GM23248 (cell line): ENCODE results near the gene ATP5IF1. TPM values are rescaled to one million over a fixed set of nuclear protein-coding genes. Genes with fewer than 3 reads are reported as not detected.

Experiments used
- DNase-seq: peaks from one replicate; pipeline ENCODE4 v3.0.0-alpha.2; 2015
- H2AFZ ChIP-seq: fragments of 200-600 bp; sonication (generic); 2 replicates; pipeline ENCODE4 v1.6.1; 2016; ENCODE audit warnings: antibody characterized with exemption
- H3F3A ChIP-seq: fragments of 200-600 bp; sonication (generic); 2 replicates; pipeline ENCODE4 v1.6.1; 2016; ENCODE audit warnings: mild to moderate bottlenecking, antibody characterized with exemption, mixed run types; ENCODE audit not compliant: insufficient read depth
- H3K27ac ChIP-seq: fragments of 200-600 bp; sonication (generic); 2 replicates; pipeline ENCODE4 v1.5.1; 2016; ENCODE audit warnings: mild to moderate bottlenecking
- H3K27me3 ChIP-seq: fragments of 200-600 bp; sonication (generic); replicated peaks from 2 replicates; pipeline ENCODE4 v1.6.1; 2016; ENCODE audit warnings: mild to moderate bottlenecking; ENCODE audit not compliant: insufficient read depth
- H3K36me3 ChIP-seq: fragments of 200-600 bp; sonication (generic); 2 replicates; pipeline ENCODE4 v1.6.1; 2016; ENCODE audit warnings: low read depth, mild to moderate bottlenecking
- H3K4me1 ChIP-seq: fragments of 200-600 bp; sonication (generic); 2 replicates; pipeline ENCODE4 v1.6.1; 2016; ENCODE audit warnings: mild to moderate bottlenecking; ENCODE audit not compliant: insufficient read depth
- H3K4me2 ChIP-seq: fragments of 200-600 bp; sonication (generic); one replicate; pipeline ENCODE4 v1.6.1; 2016; ENCODE audit warnings: mild to moderate bottlenecking; ENCODE audit not compliant: unreplicated experiment
- H3K4me3 ChIP-seq: fragments of 200-600 bp; sonication (generic); 2 replicates; pipeline ENCODE4 v1.5.1; 2016; ENCODE audit warnings: mild to moderate bottlenecking
- H3K79me2 ChIP-seq: fragments of 200-600 bp; sonication (generic); 2 replicates; pipeline ENCODE4 v1.6.1; 2016; ENCODE audit warnings: mild to moderate bottlenecking; ENCODE audit not compliant: insufficient read depth
- H3K9ac ChIP-seq: fragments of 200-600 bp; sonication (generic); 2 replicates; pipeline ENCODE4 v1.6.1; 2016; ENCODE audit warnings: mild to moderate bottlenecking
- H3K9me2 ChIP-seq: fragments of 200-600 bp; sonication (generic); 2 replicates; pipeline ENCODE4 v1.6.1; 2016; ENCODE audit warnings: mixed run types, mild to moderate bottlenecking, moderate library complexity; ENCODE audit not compliant: insufficient read depth
- H3K9me3 ChIP-seq: fragments of 200-600 bp; sonication (generic); one replicate; pipeline ENCODE4 v1.6.1; 2017; ENCODE audit warnings: low read depth
- H4K20me1 ChIP-seq: fragments of 200-600 bp; sonication (generic); 2 replicates; pipeline ENCODE4 v1.6.0; 2016; ENCODE audit not compliant: insufficient read depth
- EZH2 ChIP-seq: fragments of 200-600 bp; sonication (generic); IDR thresholded peaks from 2 replicates; pipeline ENCODE4 v1.6.1; 2018; ENCODE audit warnings: antibody characterized with exemption, mild to moderate bottlenecking; ENCODE audit not compliant: insufficient read depth, poor library complexity, severe bottlenecking
- EZH2phosphoT487 ChIP-seq: fragments of 200-600 bp; sonication (generic); IDR thresholded peaks from 2 replicates; pipeline ENCODE4 v1.6.1; 2018; ENCODE audit warnings: antibody characterized with exemption, moderate library complexity, mild to moderate bottlenecking, low read depth; ENCODE audit not compliant: insufficient read depth
- WGBS, 2 experiments: methylation state at CpG; one replicate each; pipeline ENCODE4 v1.1.6; 2015 to 2017; ENCODE audit warnings: low lambda C conversion rate in 2 of 2, low coverage in 1 of 2; ENCODE audit errors: missing lambda C conversion rate in 2 of 2; 5-methylcytosine and 5-hydroxymethylcytosine counted together
- in situ Hi-C: fragments of 300-500 bp; cut with MboI; formaldehyde crosslinking; loops from 2 replicates; pipeline ENCODE4 v1.15.0; 2020
- polyA plus RNA-seq: library from polyadenylated mRNA; unstranded; fragments of >200 nt; fragmentation: Nextera tagmentation; extraction: Ambion mirVana; gene quantifications from 2 replicates; pipeline ENCODE4 v1.2.1, GENCODE V29; 2016
- total RNA-seq: library from RNA; depleted of rRNA; stranded (reverse); fragments of >200 nt; shearing (Covaris generic); gene quantifications from 2 replicates; pipeline ENCODE4 v1.2.3, GENCODE V29; 2014; rRNA removed

The ATP5IF1 gene
- total and polyA plus RNA-seq, 2 experiments from 2014 or later, result 98.1 to 418 TPM

DNA sequence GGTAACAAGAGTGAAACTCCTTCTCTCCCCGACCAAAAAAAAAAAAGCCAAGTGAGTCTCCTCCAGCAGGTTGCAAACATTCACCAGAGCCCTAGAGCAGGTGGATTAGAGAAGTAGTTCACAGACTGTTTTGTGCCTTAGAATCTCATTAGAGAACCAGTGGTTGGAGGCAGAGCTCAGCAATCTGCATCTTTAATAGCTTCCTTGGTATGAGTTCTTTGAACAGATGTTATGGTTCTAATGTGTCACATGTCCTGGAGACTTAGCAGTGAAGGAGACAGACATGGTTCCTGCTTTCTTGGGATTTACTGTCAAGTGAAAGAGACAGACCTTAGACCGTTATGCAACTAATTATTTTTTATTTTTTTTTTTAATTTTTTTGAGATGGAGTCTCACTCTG lies 50.2 kb downstream of the ATP5IF1 start:
- in situ Hi-C loops, result no loop called here
- Histone ChIP-seq H3K9ac (no peak overlapping the region), H3K79me2 (peaks cover 5% of the 10 kb centered on the region), H2AFZ (no peak overlapping the region), H3K27me3 (no peaks in the 10 kb centered on the region), H3K27ac (no peak overlapping the region), H3K9me2 (no peaks in the 10 kb centered on the region), H3F3A (peaks cover 58% of the 10 kb centered on the region), H3K36me3 (peaks cover 32% of the 10 kb centered on the region), H3K4me1 (no peaks in the 10 kb centered on the region), H3K4me3 (no peak overlapping the region), H3K4me2 (no peak overlapping the region), H4K20me1 (no peaks in the 10 kb centered on the region), H3K9me3 (no peaks in the 10 kb centered on the region)
- TF ChIP-seq EZH2phosphoT487, result no peak
- no peak for TF ChIP-seq EZH2
- WGBS, 2 experiments, result 7 to 10% methylated on average over 2 of the region's 2 CpGs
- no peak for DNase-seq

Other genes starting within 250 kb of the ATP5IF1 start
- gene EYA3, start 147.5 kb upstream of the ATP5IF1 start, total RNA-seq, result 16.9 and 19.2 TPM in 2 replicates
- 8.6 and 9.1 TPM in 2 replicates for gene EYA3, start 147.5 kb upstream of the ATP5IF1 start, polyA plus RNA-seq
- gene PTAFR, start 59.4 kb upstream of the ATP5IF1 start, total RNA-seq, result not detected in 2 replicates
- gene PTAFR, start 59.4 kb upstream of the ATP5IF1 start, polyA plus RNA-seq, result 0.08 TPM in 1 of 2 replicates, not detected in the other
- 52.7 and 53.0 TPM in 2 replicates for gene DNAJC8, start 3.1 kb upstream of the ATP5IF1 start, total RNA-seq
- 98.6 and 101 TPM in 2 replicates for gene DNAJC8, start 3.1 kb upstream of the ATP5IF1 start, polyA plus RNA-seq
- 57.8 and 58.4 TPM in 2 replicates for gene SESN2, start 23.4 kb downstream of the ATP5IF1 start, total RNA-seq
- gene SESN2, start 23.4 kb downstream of the ATP5IF1 start, polyA plus RNA-seq, result 34.3 and 34.5 TPM in 2 replicates
- gene MED18, start 92.9 kb downstream of the ATP5IF1 start, total RNA-seq, result 8.1 and 10.9 TPM in 2 replicates
- gene MED18, start 92.9 kb downstream of the ATP5IF1 start, polyA plus RNA-seq, result 11.6 and 12.4 TPM in 2 replicates
- 3.0 and 5.2 TPM in 2 replicates for gene PHACTR4, start 133.6 kb downstream of the ATP5IF1 start, total RNA-seq
- 14.3 and 14.7 TPM in 2 replicates for gene PHACTR4, start 133.6 kb downstream of the ATP5IF1 start, polyA plus RNA-seq